Mesothelial cell of epicardium (in vitro differentiated cells): Measurements from ENCODE around the gene FBN3. TPM values are rescaled to one million over a fixed set of nuclear protein-coding genes. Genes with fewer than 3 reads are reported as not detected.

Experiments
- DNase-seq, 2 experiments: peaks; one replicate each; pipeline ENCODE4 v3.0.0; 2021; ENCODE audit warnings: low spot score in 2 of 2; ENCODE audit not compliant: unreplicated experiment in 2 of 2
- H3K27ac Mint-ChIP-seq: 2 replicates; pipeline ENCODE4 v1.8.0; 2021; ENCODE audit warnings: mixed read lengths
- H3K27me3 Mint-ChIP-seq: 2 replicates; pipeline ENCODE4 v1.8.0; 2021; ENCODE audit warnings: low read depth, mixed read lengths
- H3K36me3 Mint-ChIP-seq: 2 replicates; pipeline ENCODE4 v1.8.0; 2021; ENCODE audit warnings: mixed read lengths
- H3K4me1 Mint-ChIP-seq: 2 replicates; pipeline ENCODE4 v1.8.0; 2021; ENCODE audit warnings: mixed read lengths
- H3K4me3 Mint-ChIP-seq: 2 replicates; pipeline ENCODE4 v1.8.0; 2021; ENCODE audit warnings: mild to moderate bottlenecking, moderate library complexity, mixed read lengths
- H3K9me3 Mint-ChIP-seq: 2 replicates; pipeline ENCODE4 v1.8.0; 2021; ENCODE audit warnings: mixed read lengths
- total RNA-seq: library from RNA; stranded (reverse); gene quantifications from 3 replicates; pipeline ENCODE4 v1.2.1, GENCODE V29; 2021
- TF ChIP-seq, protein P1 (sequence below): fragments of 200-600 bp; sonication (generic); IDR thresholded peaks from one replicate; pipeline ENCODE4 v1.5.0; 2021; ENCODE audit warnings: antibody characterized with exemption; ENCODE audit not compliant: unreplicated experiment

The FBN3 gene
- total RNA-seq, 1 donor from 2014 or later: 120 TPM

DNA sequence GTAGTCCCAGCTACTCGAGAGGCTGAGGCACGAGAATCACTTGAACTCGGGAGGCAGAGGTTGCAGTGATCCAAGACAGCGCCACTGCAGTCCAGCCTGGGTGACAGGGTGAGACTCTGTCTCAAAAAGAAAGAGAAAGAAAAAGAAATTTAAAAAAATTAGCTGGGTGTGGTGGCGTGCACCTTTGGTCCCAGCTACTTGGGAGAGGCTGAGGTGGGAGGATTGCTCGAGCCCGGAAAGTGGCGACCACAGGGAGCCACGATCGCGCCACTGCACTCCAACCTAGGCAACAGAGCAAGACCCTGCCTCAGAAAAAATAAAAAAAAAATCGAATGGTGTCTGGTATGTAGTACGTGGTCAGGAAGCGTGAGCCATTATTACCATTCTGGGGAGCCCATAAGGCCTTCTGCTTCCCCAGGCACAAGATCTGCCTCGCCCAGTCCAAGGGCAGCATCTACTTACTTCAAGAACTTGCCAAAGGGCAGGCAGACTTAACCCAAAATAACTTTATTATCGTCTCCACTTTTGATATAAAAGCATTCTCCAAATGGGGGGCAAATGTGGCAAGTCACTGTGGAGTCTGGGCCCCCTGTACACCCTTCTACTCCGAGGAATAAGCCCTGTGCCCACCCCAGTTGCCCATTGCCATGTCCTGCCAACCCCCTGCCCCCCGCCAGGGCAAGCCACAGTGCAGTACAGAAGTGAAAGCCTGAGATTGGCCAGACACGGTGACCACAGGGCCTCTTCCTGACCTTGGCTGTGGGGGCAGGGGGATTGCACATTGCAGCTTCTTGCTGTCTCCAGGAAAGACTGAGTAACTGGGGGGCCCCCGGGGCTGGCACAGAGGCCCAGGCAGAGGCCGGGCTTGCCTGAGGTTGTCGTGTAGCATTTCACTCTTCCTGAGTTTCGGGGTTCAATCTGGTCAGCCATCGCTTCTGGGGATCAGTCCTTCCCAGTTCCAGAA, 84.2 kb downstream of the FBN3 start:
- TF ChIP-seq, protein P1, sequence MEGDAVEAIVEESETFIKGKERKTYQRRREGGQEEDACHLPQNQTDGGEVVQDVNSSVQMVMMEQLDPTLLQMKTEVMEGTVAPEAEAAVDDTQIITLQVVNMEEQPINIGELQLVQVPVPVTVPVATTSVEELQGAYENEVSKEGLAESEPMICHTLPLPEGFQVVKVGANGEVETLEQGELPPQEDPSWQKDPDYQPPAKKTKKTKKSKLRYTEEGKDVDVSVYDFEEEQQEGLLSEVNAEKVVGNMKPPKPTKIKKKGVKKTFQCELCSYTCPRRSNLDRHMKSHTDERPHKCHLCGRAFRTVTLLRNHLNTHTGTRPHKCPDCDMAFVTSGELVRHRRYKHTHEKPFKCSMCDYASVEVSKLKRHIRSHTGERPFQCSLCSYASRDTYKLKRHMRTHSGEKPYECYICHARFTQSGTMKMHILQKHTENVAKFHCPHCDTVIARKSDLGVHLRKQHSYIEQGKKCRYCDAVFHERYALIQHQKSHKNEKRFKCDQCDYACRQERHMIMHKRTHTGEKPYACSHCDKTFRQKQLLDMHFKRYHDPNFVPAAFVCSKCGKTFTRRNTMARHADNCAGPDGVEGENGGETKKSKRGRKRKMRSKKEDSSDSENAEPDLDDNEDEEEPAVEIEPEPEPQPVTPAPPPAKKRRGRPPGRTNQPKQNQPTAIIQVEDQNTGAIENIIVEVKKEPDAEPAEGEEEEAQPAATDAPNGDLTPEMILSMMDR: no peak
- no peaks in the 10 kb centered on the region for H3K27me3 Mint-ChIP-seq
- no peak overlapping the region for H3K27ac Mint-ChIP-seq
- no peak overlapping the region for H3K4me3 Mint-ChIP-seq
- peaks cover 21% of the 10 kb centered on the region for H3K36me3 Mint-ChIP-seq
- H3K9me3 Mint-ChIP-seq: peaks cover 5% of the 10 kb centered on the region
- no peaks in the 10 kb centered on the region for H3K4me1 Mint-ChIP-seq
- DNase-seq: no peak

DNA sequence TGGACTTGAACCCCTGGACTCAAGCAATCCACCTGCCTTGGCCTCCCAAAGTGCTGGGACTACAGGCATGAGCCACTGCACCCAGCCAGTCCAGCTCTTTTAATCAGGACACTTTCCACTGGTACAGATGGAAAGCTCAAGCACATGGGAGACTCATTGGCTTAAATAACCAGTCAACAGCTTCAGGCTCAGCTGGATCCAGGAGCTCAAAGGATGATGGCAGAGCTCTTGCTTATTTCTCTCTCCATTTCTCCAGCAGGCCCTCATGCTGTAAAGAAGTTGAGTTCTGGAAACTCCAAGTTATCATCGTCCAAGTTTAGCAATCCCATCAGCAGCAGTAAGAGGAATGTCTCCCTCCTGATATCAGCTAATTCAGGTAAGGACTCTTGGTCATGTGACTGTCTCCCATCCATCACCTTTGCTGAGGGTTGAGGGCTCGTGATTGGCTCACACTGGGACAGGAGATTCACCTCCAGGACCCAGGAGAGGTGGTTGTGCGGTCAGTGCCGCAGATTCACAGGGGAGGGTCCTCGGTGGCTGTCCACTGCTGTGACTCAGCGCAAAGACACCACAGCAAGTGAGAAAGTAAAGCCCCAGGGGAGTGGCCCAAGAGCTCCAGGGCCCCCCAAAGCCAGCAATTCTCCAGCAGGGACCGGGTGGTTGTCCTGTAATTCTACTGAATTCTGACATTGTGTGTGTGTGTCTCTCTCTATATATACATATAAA, 91.7 kb downstream of the FBN3 start:
- Mint-ChIP-seq H3K36me3 (peaks cover 10% of the 10 kb centered on the region), H3K4me3 (no peak overlapping the region), H3K27me3 (no peaks in the 10 kb centered on the region), H3K4me1 (no peaks in the 10 kb centered on the region), H3K27ac (no peak overlapping the region), H3K9me3 (no peaks in the 10 kb centered on the region)
- TF ChIP-seq, protein P1: no peak
- no peak for DNase-seq

DNA sequence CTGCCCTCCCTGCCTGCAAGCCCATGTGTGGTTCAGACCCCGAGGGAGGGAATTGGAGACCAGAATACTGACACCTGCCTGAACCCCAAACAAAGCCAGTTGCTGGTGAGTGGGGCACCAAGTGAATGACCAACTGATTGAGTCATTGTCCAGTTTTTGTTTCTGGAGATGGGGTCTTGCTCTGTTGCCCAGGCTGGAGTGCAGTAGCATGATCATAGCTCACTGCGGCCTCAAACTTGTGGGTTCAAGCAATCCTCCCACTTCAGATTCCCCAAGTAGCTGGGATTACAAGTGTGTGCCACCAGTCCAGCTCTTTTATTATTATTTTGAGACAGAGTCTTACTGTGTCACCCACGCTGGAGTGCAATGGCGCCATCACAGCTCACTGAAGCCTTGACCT, 92.9 kb downstream of the FBN3 start:
- no peaks in the 10 kb centered on the region for H3K9me3 Mint-ChIP-seq
- peaks cover 8% of the 10 kb centered on the region for H3K36me3 Mint-ChIP-seq
- H3K27ac Mint-ChIP-seq: no peak overlapping the region
- no peak overlapping the region for H3K4me3 Mint-ChIP-seq
- TF ChIP-seq, protein P1: no peak
- H3K4me1 Mint-ChIP-seq: no peaks in the 10 kb centered on the region
- H3K27me3 Mint-ChIP-seq: no peaks in the 10 kb centered on the region
- no peak for DNase-seq

DNA sequence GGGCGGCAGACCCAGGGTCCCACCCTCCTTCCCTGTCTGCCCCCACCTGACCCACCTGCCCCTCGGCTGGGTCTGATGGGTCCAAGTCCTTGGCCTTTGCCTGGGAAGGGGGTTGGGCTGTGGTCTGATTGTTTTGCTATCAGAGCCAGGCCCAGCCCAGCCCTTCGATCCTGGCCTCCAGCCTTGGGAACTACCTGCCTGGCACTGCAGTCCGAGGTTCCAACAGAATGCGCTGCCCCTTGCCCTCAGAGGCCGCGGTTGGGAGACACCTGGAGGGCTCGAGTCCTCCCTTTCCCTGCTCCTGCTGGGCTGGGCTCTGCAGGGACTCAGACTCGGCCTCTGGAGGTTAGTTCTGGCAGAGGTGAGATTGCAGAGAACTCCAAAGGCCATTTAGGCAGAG, 95.2 kb downstream of the FBN3 start:
- Mint-ChIP-seq H3K27me3 (peaks cover 7% of the 10 kb centered on the region), H3K9me3 (no peaks in the 10 kb centered on the region), H3K4me3 (no peak overlapping the region), H3K27ac (no peak overlapping the region), H3K36me3 (no peaks in the 10 kb centered on the region), H3K4me1 (no peaks in the 10 kb centered on the region)
- no peak for DNase-seq
- TF ChIP-seq, protein P1: no peak

DNA sequence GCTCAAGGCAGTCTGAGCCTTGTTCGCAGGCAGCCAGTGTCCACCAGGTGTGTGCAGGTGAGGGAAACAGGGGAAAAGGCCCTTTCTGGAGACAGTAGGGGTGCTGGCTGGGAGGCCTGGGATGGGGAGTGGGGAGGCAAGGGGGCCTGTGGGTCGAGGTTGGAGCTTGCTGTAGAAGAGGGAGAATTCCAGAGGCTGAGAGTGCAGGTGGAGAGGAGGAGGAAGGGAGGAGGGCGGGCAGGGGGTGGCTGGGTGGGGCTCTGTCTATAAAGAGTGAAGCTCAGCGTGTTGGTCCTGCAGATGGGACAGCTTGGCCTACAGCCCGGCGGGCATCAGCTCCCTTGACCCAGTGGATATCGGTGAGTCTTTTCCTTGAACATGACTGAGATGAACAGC, 96.9 kb downstream of the FBN3 start, which contains the start of gene CCL25:
TSS of gene CCL25 (plus strand) at position 297 of the 396 bp plus-strand sequence. CDS start 290 bp downstream, outside the sequence.
- H3K27ac Mint-ChIP-seq: no peak within 1 kb of the TSS
- TF ChIP-seq, protein P1: no peak
- no peaks in the 10 kb centered on the region for H3K36me3 Mint-ChIP-seq
- no peak within 1 kb of the TSS for H3K4me3 Mint-ChIP-seq
- DNase-seq: no peak
- H3K9me3 Mint-ChIP-seq: no peaks in the 10 kb centered on the region
- H3K4me1 Mint-ChIP-seq: no peaks in the 10 kb centered on the region
- H3K27me3 Mint-ChIP-seq: peaks cover 13% of the 10 kb centered on the region
